NCI-H2196 (cell line): ENCODE results near the gene FAXDC2.

ENCODE experiments used
- DNase-seq: peaks from one replicate; lab custom pipeline; 2025; ENCODE audit not compliant: unreplicated experiment; lab: John Stamatoyannopoulos, UW

FAXDC2 gene

GRCh38 chr5:154850255-154851062, at the start of gene FAXDC2:
Gene FAXDC2 (minus strand): TSS chr5:154850603. CDS start chr5:154838178, 12,425 bp downstream.
- DNase-seq = no peak

- DNase-seq = no peak
Measured at GRCh38 chr5:154900066-154900465, 49.7 kb upstream of the FAXDC2 start.

GRCh38 chr5:154899151-154899816, 48.9 kb upstream of the FAXDC2 start:
- DNase-seq = no peak

- DNase-seq = no peak
Measured at GRCh38 chr5:154898210-154898609, 47.8 kb upstream of the FAXDC2 start.

- no peak for DNase-seq
Measured at GRCh38 chr5:154896562-154897165, 46.3 kb upstream of the FAXDC2 start.

- DNase-seq = no peak
Measured at GRCh38 chr5:154895606-154896561, 45.5 kb upstream of the FAXDC2 start.

- no peak for DNase-seq
Measured at GRCh38 chr5:154893381-154893780, 43.0 kb upstream of the FAXDC2 start.

GRCh38 chr5:154892369-154892771, 42.0 kb upstream of the FAXDC2 start:
- no peak for DNase-seq

- no peak for DNase-seq
Measured at GRCh38 chr5:154885439-154885838, 35.0 kb upstream of the FAXDC2 start.

GRCh38 chr5:154884424-154884823, 34.0 kb upstream of the FAXDC2 start:
- no peak for DNase-seq

GRCh38 chr5:154881986-154882385, 31.6 kb upstream of the FAXDC2 start:
- DNase-seq = no peak

GRCh38 chr5:154878642-154879335, 28.4 kb upstream of the FAXDC2 start:
- no peak for DNase-seq

- no peak for DNase-seq
Measured at GRCh38 chr5:154873791-154874331, 23.5 kb upstream of the FAXDC2 start.

GRCh38 chr5:154871734-154872133, 21.3 kb upstream of the FAXDC2 start:
- no peak for DNase-seq

- no peak for DNase-seq
Measured at GRCh38 chr5:154868702-154869101, 18.3 kb upstream of the FAXDC2 start.

GRCh38 chr5:154866841-154867240, 16.4 kb upstream of the FAXDC2 start:
- DNase-seq = no peak

GRCh38 chr5:154865466-154866184, 15.2 kb upstream of the FAXDC2 start:
- no peak for DNase-seq

- no peak for DNase-seq
Measured at GRCh38 chr5:154863291-154864080, 13.1 kb upstream of the FAXDC2 start.

GRCh38 chr5:154862766-154863165, 12.4 kb upstream of the FAXDC2 start:
- no peak for DNase-seq
